ENCODE measurements around the gene ZDHHC12. TPM values are rescaled to one million over a fixed set of nuclear protein-coding genes. Genes with fewer than 3 reads are reported as not detected.

The ZDHHC12 gene
- total and polyA plus RNA-seq, 2 of the 13 experiments (the other 11 are each of a cell fraction or from before 2014, with no cell fraction given): 25.4 to 28.0 TPM

GRCh38 chr9:128689820-128690683 is 33.9 kb downstream of the ZDHHC12 start (continued):
- TF ChIP-seq TBX2 (CRISPR knock-in tag; IDR thresholded peaks at IDR 0.05; ENCODE audit: borderline replicate concordance): peak; percentile 23; the same call in 1 of the 2 replicates
- peak; percentile 74 for TF ChIP-seq AGO2 (optimal IDR thresholded peaks at IDR 0.05; ENCODE audit: low read depth, low read length)
- peak; percentile 67; the same call in 1 of the 2 replicates for TF ChIP-seq RBFOX2 (IDR thresholded peaks at IDR 0.05; ENCODE audit: low read depth, low read length)
- TF ChIP-seq SRSF4 (IDR thresholded peaks at IDR 0.05; ENCODE audit: low read depth, low read length, poor library complexity, severe bottlenecking): no peak
- TF ChIP-seq ASH2L (IDR thresholded peaks at IDR 0.05; ENCODE audit: insufficient read length, low read depth, low read length): peak; percentile 51
- TF ChIP-seq ZNF687 (CRISPR knock-in tag; IDR thresholded peaks at IDR 0.05): peak; percentile 51
- 0 out of 2 replicates have a peak, but pooled peaks have one; percentile 16 for TF ChIP-seq SIN3A (IDR thresholded peaks at IDR 0.05; ENCODE audit: borderline replicate concordance, low read depth, low read length)
- no peak for TF ChIP-seq ARID5B (CRISPR knock-in tag; IDR thresholded peaks at IDR 0.05)
- TF ChIP-seq XRCC5 (optimal IDR thresholded peaks at IDR 0.05; ENCODE audit: low read length): peak; percentile 20
- TF ChIP-seq IRX3 (CRISPR knock-in tag; IDR thresholded peaks at IDR 0.05; ENCODE audit: borderline replicate concordance, low read depth): no peak
- TF ChIP-seq ZNF768 (CRISPR knock-in tag; IDR thresholded peaks at IDR 0.05): no peak
- no peak for TF ChIP-seq HMG20B (CRISPR knock-in tag; conservative IDR thresholded peaks at IDR 0.05)
- TF ChIP-seq ZNF775 (CRISPR knock-in tag; IDR thresholded peaks at IDR 0.05; ENCODE audit: borderline replicate concordance): no peak
- 0 out of 2 replicates have a peak, but pooled peaks have one; percentile 29 for TF ChIP-seq ZNF501 (CRISPR knock-in tag; IDR thresholded peaks at IDR 0.05)
- TF ChIP-seq KLF9 (CRISPR knock-in tag; IDR thresholded peaks at IDR 0.05; ENCODE audit: low read depth): no peak
- no peak for TF ChIP-seq ZNF253 (CRISPR knock-in tag; IDR thresholded peaks at IDR 0.05; ENCODE audit: borderline replicate concordance)
- peak; percentile 9; the same call in 1 of the 2 replicates for TF ChIP-seq SALL1 (CRISPR knock-in tag; IDR thresholded peaks at IDR 0.05)
- TF ChIP-seq FOXA1 (IDR thresholded peaks at IDR 0.05): no peak
- TF ChIP-seq FOXA1 (CRISPR knock-in tag; IDR thresholded peaks at IDR 0.05): no peak
- TF ChIP-seq HOXD1 (CRISPR knock-in tag; IDR thresholded peaks at IDR 0.05): no peak
- TF ChIP-seq ZNF607 (CRISPR knock-in tag; IDR thresholded peaks at IDR 0.05; ENCODE audit: borderline replicate concordance): 0 out of 2 replicates have a peak, but pooled peaks have one; percentile 23
- no peak for TF ChIP-seq KDM1A (CRISPR knock-in tag; IDR thresholded peaks at IDR 0.05)

Data from HepG2 (cell line).